NCI-H748 (cell line): ENCODE measurements around the gene GOLGA8J.
"Not testable (repeated sequence)": the region's sequence is repeated elsewhere in the genome, so short reads cannot be mapped to it uniquely, and the experiment has no call there.

Experiments used
- DNase-seq: peaks from one replicate; lab custom pipeline; 2025; ENCODE audit not compliant: unreplicated experiment; lab: John Stamatoyannopoulos, UW

The GOLGA8J gene

DNA sequence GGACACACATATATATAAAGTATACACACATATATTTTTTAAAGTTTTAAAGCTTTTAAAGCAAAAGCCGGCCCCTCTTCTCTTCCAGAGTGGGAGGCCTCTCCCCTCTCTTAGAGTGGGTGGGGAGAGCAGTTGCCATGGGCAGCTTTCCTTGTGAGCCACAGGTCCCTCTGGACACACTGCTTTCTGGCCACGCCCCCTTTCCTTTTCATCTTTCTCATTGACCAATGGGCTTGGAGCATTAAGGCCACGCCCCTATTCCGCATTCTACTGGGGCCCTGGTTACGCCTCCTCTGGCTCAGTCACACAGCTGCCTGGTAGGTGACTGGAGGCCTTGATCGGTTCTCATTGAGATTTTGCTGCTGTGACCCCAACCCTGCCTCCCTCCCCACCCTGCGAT is at the start of gene GOLGA8J:
TSS of gene GOLGA8J (plus strand) at position 301 of the 400 bp plus-strand sequence. CDS start at position 399, 98 bp downstream.
- DNase-seq, result not testable (repeated sequence)

DNA sequence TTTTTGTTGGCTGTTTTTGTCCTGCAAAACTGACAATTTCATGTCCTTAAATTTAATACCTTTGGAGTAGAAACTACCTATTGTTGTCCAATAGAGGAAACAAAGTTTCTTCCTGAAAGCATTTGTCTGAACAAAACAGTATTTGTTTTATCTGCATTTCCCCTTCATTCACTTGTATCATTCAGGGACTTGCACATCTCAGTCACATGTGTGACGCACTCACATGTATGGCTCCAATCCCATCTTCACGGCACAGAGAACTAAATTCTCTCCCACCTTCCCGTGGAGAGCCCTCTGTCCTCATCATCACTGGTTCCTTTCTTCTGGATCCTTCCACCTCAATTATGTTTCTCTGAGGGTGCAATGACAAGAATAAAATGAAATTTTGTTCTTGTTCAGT is 49.5 kb upstream of the GOLGA8J start:
- no peak for DNase-seq

- DNase-seq, result no peak
These were observed 49.0 kb upstream of the GOLGA8J start for GRCh38 chr15:30033763-30034162.

- DNase-seq, result no peak
These were observed 46.6 kb upstream of the GOLGA8J start for GRCh38 chr15:30036036-30036703.

DNA sequence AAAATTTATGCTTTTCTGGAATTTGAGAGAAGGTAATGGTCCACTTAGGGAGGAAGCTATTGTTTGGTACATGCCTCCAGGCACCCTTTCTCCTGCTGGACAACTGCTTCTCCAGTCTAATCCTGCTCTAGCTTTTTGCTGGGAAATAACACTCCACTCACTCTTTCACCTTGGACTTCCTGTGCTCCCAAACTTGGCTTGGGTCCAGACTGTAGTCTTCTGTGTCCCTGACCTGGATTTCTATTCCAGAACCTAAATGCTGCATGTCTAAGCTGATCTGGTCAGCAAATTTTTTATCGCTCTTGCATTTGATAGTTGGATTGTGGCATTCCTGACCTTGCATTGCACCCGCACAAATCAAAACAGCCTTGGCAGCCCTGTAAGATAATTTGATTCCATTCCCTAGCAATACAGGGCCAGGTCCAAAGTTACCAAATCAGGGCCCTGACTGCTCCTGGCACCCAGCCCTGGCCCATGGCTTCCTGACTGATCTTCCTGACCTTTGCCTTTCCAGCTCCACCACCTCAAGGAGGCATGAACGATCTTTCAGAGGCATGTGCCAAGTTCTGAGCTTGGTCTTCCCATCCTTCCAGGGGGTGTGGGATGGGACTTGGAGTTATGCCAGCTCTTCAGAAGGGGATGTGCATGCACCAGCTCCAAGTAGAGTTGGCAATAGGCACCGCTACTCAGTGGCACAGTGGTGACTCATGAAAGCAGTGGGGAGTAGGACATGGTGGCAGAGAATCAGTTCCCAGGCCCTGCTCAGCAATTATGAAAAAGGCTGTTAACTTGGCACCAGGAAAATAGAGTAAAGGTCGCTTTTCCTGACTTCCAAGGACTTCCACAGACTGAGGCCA is 43.9 kb upstream of the GOLGA8J start:
- DNase-seq, result no peak

DNA sequence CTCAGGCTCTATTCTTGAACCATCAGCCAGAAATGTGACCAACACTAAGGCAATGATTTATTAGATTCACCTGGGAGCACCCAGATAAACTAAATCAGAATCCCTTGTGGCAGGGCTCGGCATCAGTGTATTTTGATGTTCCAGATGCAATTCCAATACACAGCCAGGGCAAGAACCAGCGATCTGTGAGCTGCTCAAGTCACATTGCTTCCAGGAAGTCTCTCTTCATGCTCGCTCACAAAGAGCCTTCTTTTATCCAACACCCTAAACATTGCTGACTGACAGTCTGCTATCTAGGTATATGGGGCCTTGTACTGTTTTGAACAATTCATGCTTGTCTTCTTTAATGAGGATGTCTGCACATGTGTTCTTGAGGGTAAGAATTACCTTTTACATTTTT is 40.9 kb upstream of the GOLGA8J start:
- DNase-seq, result no peak

- no peak for DNase-seq
These were observed 40.2 kb upstream of the GOLGA8J start for GRCh38 chr15:30042556-30042955.

DNA sequence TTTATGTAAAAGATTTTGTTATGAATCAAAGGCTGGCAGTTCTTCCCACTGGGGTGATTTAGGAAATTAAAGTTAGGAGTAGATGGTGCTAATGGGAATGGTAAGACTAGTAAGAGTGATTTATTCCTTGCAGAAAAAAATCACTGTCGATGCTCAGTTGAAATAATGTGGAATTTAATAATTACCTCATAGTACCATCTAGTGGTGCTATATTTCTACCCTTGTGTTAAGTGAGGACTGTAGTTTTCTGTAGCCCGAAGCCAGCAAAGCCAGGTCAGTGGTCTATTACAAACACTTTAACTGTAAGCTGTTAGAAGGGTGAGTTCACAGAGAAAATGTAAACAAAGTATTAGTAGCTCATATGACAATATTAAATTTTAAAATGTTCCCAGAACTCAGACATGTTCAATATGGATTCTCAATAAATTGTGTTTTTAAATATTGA is 39.5 kb upstream of the GOLGA8J start:
- no peak for DNase-seq

DNA sequence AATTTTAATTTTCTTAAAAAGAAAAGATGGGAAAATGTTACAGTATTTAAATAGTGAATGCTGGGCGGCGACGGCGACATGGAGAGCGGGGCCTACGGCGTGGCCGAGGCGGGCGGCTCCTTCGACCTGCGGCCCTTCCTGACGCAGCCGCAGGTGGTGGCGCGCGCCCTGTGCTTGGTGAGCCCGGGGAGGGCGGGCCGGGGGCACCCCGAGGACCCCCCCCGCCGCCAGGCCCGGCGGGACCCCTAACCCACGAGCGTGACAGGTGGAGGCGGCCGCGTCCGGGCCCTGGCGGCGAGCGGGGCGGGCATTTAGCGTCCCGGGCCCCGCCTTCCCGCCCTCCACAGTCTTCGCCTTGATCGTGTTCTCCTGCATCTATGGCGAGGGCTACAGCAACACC is 38.4 kb upstream of the GOLGA8J start:
- DNase-seq, result no peak

- DNase-seq, result not testable (repeated sequence)
These were observed 37.9 kb upstream of the GOLGA8J start for GRCh38 chr15:30044826-30045225.

GRCh38 chr15:30045248-30046041 is 37.3 kb upstream of the GOLGA8J start:
- not testable (repeated sequence) for DNase-seq

- DNase-seq, result no peak
These were observed 36.3 kb upstream of the GOLGA8J start for GRCh38 chr15:30046430-30046829.

- no peak for DNase-seq
These were observed 27.2 kb upstream of the GOLGA8J start for GRCh38 chr15:30055604-30056003.

GRCh38 chr15:30056166-30056565 is 26.6 kb upstream of the GOLGA8J start:
- DNase-seq, result no peak

GRCh38 chr15:30059771-30060170 is 23.0 kb upstream of the GOLGA8J start:
- DNase-seq, result no peak

DNA sequence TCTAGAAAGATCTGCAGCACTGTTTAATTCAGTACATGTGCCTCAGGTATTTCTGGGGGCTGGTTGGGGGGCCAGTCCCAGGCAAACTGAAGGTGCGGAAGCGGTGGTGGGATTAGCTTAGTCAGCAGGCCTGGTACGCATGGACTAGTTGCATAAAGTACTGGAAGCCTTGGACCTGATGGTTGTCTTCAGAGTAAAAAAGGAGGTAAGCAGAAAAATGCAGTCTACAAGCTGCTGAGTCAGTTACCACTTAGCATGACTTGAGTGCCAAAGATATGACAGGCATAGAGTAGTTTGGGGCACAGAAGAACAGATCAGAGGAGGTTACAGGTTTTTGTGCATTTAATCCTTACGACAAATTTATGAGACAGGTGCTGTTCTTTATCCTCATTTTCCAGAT is 19.9 kb upstream of the GOLGA8J start:
- no peak for DNase-seq

- no peak for DNase-seq
These were observed 18.8 kb upstream of the GOLGA8J start for GRCh38 chr15:30063835-30064546.

- DNase-seq, result no peak
These were observed 17.5 kb upstream of the GOLGA8J start for GRCh38 chr15:30065025-30065801.

DNA sequence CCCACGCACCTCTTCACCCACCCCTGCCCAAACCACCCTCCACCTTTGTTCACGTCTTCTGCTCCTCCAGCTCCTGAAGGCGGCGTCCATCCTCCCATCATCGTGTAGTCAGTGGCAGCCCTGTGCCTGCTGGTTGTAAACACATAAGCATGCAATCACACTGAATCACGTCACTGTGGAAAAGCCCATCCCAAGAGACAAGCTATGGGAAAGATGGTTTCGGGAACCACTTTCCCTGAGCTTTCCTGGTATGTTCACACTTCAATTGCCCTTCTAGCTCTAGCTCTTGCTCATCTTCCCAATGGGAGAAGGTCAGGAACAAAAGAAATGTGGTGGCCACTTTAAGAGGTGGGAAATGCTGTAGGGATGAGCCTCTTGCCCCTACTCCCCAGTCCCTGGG is 14.4 kb upstream of the GOLGA8J start:
- no peak for DNase-seq

DNA sequence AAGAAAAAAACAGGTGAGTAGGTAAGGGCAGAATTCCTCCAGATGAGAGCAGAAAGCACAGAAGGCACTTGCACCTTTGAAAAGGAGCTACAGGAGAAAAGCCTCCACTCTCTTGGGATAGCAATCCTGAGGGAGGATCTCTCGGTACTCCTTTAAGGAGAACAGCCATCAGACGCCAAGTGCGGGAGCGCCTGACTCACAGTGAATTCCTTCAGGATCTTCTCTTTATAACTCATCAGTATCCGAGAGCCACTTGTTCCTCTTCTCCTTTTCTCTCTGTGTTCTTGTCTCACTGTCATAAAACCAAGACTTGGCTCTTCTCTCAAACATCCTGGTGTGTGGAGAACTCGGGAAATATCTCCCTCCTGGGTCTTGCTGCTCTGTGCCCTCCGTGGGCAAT is 10.1 kb upstream of the GOLGA8J start:
- DNase-seq, result no peak
